Sigmoid colon (tissue), 4 donors: Measurements from ENCODE around the gene ZFP36.
"Not testable (repeated sequence)": the region's sequence is repeated elsewhere in the genome, so short reads cannot be mapped to it uniquely, and the experiment has no call there.

Experiments used
- POLR2A ChIP-seq, 2 donors: fragments of 450-650 bp; IDR thresholded peaks; one replicate each; pipeline ENCODE4 v1.6.1; 2016; ENCODE audit warnings: antibody characterized with exemption in 2 of 2, mild to moderate bottlenecking in 2 of 2, moderate library complexity in 2 of 2
- POLR2AphosphoS5 ChIP-seq, 4 donors: sonication (generic); formaldehyde crosslinking; IDR thresholded peaks; one replicate each; pipeline ENCODE4 v1.6.1; 2017; ENCODE audit warnings: antibody characterized with exemption in 4 of 4
- TF ChIP-seq, protein P1 (sequence below), 4 experiments: fragments of 450-650 bp in 3 of 4; fragments of 200-600 bp in 1 of 4; IDR thresholded peaks; one replicate each; pipeline ENCODE4 v1.5.1; 2016 to 2019; ENCODE audit warnings: antibody characterized with exemption in 4 of 4, mild to moderate bottlenecking in 3 of 4, moderate library complexity in 2 of 4

- TF ChIP-seq POLR2AphosphoS5, POLR2A (IDR thresholded peaks at IDR 0.05): not testable (repeated sequence)
- TF ChIP-seq, protein P1, sequence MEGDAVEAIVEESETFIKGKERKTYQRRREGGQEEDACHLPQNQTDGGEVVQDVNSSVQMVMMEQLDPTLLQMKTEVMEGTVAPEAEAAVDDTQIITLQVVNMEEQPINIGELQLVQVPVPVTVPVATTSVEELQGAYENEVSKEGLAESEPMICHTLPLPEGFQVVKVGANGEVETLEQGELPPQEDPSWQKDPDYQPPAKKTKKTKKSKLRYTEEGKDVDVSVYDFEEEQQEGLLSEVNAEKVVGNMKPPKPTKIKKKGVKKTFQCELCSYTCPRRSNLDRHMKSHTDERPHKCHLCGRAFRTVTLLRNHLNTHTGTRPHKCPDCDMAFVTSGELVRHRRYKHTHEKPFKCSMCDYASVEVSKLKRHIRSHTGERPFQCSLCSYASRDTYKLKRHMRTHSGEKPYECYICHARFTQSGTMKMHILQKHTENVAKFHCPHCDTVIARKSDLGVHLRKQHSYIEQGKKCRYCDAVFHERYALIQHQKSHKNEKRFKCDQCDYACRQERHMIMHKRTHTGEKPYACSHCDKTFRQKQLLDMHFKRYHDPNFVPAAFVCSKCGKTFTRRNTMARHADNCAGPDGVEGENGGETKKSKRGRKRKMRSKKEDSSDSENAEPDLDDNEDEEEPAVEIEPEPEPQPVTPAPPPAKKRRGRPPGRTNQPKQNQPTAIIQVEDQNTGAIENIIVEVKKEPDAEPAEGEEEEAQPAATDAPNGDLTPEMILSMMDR (IDR thresholded peaks at IDR 0.05), result not testable (repeated sequence)
These were observed 44.6 kb downstream of the ZFP36 start for GRCh38 chr19:39451257-39451656.
